ENCODE results near the gene SKOR1. TPM values are rescaled to one million over a fixed set of nuclear protein-coding genes. Genes with fewer than 3 reads are reported as not detected.

SKOR1 gene
- total RNA-seq, 1 donor from 2014 or later, result 0.96 TPM

- DNase-seq (ENCODE audit: low spot score), result no peak
Measured at GRCh38 chr15:67794832-67795574, 30.3 kb upstream of the SKOR1 start.

DNA sequence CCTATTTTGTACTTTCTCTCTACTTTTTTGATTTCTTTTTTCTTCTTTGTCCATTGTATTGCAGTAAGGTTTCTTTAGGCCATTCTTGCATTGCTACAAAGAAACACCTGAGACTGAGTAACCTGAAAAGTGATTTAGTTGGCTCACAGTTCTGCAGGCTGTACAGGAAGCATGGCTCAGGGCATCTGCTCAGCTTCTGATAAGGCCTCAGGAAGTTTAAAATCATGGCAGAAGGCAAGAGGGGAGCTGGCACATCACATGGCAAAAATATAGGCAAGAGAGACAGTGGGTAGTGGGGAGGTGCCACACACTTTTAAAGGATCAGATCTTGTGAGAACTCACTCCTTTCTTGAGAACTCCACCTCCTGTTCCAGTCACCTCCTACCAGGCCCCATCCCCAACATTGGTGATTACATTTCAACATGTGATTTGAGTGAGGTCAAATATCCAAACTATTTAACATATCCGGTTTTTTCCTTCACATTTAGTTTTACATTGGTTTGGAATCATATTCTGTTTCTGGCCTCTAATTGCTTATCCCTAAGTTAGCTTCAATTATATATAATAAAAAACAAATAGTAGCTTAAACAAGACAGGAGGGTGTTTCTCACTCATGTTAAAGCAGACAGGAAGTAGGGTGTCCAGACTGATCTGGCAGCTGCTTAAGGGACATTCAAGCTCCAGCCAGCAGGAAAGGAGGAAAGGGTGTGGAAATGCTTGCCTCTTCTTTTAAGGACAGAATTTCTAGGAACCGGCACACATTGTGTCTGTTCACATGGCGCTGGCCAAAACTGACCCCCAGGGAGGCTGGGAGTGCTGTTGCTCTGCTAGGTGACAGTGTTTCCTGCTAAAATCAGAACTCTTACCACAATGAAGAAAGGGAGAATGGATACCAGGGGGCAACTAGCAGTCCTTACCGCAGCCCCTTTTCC lies 28.8 kb upstream of the SKOR1 start:
- DNase-seq (ENCODE audit: low spot score), result no peak

- no peak for DNase-seq (ENCODE audit: low spot score)
Measured at GRCh38 chr15:67799801-67800205, 25.5 kb upstream of the SKOR1 start.

DNA sequence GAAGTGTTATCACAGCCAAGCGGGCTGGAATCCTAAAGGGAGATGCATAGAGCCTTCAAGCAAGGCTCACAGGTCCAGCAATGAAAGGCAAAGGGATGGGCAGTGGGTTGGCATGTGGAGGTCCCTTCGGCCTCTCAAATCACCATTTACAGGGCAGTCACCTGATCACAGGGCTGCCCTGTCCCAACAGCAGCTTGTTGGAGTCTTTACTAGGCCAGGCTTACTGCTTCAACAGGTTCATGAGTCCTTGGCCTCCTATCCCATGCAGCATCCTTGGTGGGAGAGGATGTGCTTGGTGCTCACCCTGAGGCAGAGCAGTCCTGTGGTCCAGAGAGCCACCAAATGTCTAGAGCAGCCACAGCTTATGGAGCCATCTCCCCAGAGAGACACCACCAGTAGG lies 24.2 kb upstream of the SKOR1 start:
- no peak for DNase-seq (ENCODE audit: low spot score)

DNA sequence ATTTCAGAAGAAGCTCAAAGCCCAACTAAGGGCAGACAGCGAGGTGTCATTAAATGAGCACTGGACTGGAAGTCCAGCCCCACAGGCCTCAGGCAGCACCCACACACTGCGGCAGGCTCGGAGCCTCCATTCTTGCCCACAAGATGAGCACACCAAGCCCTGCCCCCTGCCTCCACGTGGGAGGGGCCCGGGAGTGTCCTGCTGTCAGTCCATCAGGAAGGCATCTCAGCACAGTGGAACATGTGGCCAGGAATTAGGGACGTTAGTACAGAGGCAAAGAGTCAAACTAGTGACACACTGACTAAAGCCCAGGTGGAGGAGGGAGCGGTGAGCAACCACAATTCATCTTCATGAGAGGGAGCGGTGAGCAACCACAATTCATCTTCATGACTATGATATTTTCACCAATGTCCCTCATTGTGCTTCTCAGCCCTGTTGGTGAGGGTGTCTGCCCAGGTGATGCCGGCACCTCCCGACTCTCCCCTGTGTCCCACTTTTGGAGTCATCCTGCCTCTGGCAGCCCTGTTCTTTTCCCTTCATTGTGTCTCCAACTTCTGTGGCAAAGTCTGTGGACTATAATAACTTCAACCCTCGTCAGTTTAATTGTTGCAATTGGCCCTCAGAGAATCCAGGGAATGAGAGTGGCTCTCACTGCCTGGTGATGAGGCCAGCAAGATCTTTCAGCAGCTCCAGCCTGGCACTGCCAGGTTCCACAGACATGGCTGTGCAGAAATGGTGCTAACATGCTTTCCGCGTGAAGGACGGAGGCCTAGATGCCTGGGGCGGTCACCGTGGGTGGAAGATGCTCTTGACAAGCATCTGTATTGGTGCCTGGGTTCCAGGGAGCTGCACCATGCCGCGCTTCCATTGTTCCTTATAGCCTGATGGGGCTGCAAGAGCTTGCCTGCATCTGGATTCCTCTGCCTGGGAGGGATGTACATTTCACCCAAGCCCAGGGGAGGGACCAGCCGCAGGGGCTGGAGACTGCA lies 23.1 kb upstream of the SKOR1 start:
- no peak for DNase-seq (ENCODE audit: low spot score)

DNA sequence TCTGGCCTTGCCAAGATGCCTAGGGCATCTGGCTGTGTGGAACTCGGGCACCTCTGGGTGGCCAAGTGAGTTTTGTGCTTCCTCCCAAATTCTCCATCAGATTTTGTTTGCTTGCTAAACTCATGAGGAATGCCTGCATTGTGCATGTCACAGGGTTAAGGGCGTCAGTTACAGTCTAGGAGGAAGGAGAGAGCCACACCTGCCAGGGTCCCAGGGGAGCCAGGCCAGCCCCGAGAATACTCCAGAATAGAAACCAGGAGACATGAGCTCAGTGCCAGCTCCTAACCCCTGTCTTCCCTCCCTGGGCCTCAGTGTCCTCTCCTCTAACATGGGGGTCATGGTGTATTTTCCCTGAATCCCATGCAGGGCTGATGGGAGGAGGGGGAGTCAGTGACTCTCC lies 22.0 kb upstream of the SKOR1 start:
- DNase-seq (ENCODE audit: low spot score), result no peak

DNA sequence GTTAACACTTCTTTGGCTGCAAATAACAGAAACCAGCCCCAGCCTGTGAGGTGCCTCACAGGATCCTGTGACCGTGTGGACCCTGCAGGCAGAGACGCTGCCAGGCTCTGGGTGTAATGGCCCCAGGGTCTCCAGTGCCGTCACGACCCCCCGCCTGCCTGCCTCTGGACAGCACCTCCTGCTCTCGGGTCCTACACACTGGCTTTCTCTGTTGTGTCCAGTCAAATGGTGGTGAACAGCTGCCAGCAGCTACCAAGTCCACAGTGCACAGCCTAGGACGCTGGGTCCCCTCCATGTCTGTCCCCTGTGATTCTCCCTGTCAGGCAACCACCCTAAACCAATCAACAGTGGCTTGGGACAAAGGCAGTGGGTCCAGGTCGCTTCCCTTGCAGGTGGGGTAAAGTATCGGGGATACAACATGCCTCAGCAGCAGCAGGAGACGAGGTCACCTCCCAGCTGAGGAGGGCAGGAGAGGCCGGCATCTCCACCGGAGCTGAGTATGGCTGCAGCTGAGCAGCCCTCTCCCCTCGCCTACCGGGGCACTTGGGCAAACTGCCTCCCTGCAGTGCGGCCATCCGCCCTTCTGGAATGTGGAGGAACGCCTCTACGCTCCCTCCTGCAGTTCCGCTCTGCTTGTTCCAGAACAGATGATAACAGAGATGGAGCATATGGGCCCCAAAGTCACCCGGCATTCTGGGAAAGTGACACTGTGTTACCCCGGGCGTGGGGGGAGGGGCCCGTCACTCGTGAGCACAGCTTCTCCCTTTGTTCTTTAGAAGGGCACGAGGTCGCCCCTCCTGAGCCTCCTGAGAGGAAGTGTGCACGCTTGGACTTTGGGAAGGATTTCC lies 21.1 kb upstream of the SKOR1 start:
- no peak for DNase-seq (ENCODE audit: low spot score)

DNA sequence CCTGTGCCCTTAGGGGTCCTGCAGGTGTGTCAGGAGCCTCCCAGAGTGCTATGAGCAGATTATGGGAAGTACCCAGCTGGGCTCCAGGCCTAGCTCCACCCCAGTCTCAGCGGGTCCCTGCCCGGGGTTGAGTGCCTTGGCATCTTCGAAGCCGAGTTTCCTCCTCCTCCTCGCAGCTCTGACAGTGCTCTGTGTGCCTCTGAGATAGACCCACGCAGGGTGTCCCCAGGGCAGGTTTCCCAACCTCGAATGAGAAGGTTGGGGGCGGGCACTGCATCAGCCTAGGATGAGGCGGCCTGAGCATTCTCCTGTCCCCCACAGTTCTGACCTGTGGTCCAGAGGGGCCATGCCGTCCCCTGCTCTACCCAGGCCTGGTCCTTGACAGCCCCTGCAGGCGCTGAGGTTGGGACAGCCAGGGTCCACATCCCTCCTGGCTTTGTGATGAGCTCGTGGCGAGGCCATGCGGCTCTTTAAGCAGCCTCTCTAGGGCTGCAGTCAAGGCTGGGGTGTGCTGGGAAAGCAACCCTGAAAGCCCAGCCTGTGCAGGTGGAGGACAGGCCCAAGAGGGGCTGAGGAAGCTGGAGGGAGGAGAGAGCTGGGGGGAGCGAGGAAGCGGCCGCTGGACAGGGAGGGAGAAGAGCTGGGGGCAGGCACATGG lies 20.2 kb upstream of the SKOR1 start:
- no peak for DNase-seq (ENCODE audit: low spot score)

- no peak for DNase-seq (ENCODE audit: low spot score)
Measured at GRCh38 chr15:67805666-67806516, 19.4 kb upstream of the SKOR1 start.

DNA sequence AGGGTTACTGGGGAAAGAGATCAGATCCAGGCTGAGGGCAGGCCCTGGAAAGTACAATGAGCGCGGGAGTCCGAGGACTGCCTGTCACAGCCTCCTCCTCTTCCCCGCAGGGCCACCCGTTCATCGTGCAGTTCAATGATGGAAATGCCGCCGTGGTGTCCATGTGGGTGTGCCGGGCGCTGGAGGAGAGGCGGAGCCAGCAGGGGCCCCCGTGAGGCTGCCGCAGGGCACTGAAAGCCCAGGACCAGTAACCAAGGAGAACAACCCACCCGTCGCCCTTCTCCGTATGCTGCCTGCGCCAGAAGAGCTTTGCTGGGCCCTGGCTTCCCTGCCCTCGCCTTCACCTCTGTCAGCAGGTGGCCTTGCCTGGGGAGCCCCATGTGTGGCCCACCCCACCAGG lies 18.8 kb upstream of the SKOR1 start:
- DNase-seq (ENCODE audit: low spot score), result no peak

DNA sequence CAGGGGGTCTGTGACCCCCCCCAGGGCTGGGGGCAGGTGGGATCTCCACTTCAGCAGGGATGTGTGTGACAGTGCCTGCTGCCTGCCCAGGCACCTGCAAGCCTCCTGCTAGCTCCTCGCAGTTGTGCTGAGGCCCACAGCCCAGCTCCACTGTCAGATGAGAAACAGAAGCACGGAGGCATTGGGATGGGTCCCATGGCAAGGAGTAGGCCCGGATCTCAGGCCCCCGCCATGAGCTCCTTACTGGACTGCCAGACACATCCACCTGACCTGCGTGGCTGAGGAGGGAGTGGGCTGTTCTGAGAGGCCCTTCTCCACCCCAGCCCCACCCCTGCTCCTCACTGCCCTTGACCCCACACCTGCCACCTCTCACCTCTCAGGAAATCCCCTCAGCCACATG lies 18.2 kb upstream of the SKOR1 start:
- DNase-seq (ENCODE audit: low spot score), result no peak

DNA sequence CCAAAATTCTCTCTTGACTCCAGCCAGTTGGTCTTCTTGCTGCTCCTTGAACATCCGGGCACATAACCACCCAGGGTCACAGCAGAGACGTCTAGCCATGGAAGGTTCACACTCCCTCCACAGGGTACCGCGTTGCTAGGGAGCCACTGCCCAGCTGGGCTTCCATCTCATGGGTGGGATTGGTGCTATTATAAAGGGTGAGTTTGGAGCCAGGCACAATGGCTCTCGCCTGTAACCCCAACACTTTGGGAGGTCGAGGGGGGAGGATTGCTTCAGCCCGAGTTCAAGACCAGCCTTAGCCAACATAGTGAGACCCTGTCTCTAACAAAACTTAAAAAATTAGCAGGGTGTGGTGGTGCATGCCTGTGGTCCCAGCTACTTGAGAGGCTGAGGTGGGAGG lies 17.5 kb upstream of the SKOR1 start:
- no peak for DNase-seq (ENCODE audit: low spot score)

GRCh38 chr15:67808821-67809220 lies 16.5 kb upstream of the SKOR1 start:
- no peak for DNase-seq (ENCODE audit: low spot score)

DNA sequence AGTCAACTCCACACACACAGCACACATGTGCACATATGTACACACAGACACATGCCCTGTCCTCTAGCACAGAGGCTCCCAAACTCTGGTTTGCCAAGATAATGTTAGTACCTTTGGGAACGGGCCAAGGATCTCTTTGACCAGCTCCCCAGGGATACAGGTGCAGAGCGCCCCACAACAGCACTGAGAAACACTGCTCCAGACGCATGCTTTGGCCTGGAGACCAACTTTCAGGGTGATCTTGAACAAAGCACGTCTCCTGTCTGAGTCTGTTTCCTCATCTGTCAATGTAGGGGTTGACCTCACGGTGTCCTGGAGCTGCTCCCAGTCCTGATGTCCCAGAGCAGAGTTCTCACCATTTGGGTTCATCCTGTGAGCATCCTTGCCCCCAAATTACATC lies 15.9 kb upstream of the SKOR1 start:
- DNase-seq (ENCODE audit: low spot score), result no peak

DNA sequence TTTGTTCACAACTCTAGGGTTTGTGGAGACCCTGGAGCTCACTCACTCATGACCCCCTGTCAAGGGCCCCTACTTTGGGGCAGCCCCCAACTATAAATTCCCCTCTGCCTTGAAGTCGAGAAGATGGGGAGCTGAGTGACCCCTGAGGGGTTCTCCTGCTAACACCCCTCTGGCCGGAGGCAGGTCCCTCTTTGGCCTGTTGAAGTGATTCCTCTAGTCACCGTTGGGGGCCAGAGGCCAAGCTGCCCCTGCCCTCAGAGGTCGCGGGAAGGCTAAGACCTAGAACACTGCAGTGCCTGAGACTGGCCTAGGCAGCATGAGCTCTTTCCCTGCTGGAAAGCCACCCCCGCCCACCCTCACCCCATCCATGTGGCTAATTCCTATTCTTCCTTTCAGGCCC lies 15.4 kb upstream of the SKOR1 start:
- no peak for DNase-seq (ENCODE audit: low spot score)

DNA sequence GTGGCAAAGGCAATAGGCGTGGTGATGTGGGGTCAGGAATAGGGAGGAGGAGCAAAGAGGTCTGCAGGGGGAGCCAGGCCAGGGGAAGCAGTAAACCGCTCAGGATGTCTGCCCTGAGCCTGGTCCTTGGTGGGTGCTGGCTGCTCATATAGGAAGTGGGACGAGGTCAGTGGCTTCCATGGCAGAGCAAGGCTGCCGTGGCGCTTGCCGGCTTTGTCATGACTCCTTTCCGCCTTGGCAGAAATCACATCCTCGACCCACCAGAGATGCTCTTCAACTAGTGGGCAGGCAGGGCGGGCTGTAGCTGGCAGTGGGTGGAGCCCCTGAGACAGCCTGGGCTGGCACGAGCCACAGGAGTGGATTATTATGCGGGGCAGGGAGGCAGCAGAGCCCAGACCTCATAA lies 13.1 kb upstream of the SKOR1 start:
- DNase-seq (ENCODE audit: low spot score), result no peak

GRCh38 chr15:67813104-67813634 lies 12.1 kb upstream of the SKOR1 start:
- DNase-seq (ENCODE audit: low spot score), result no peak

- DNase-seq (ENCODE audit: low spot score), result no peak
Measured at GRCh38 chr15:67815036-67815592, 10.2 kb upstream of the SKOR1 start.

- DNase-seq (ENCODE audit: low spot score), result no peak
Measured at GRCh38 chr15:67816668-67817067, 8.6 kb upstream of the SKOR1 start.
